Vagina (tissue), 2 donors: ENCODE data around the gene IL3RA. TPM values are rescaled to one million over a fixed set of nuclear protein-coding genes. Genes with fewer than 3 reads are reported as not detected.
"Not testable (repeated sequence)": the region's sequence is repeated elsewhere in the genome, so short reads cannot be mapped to it uniquely, and the experiment has no call there.

Source experiments
- DNase-seq, 2 donors: peaks; one replicate each; pipeline ENCODE4 v3.0.0-alpha.2; 2017; ENCODE audit errors: extremely low spot score in 2 of 2
- H3K27ac ChIP-seq: fragments of 200-600 bp; sonication (generic); one replicate; pipeline ENCODE4 v1.5.1; 2019
- H3K27me3 ChIP-seq: fragments of 200-600 bp; sonication (generic); one replicate; pipeline ENCODE4 v1.5.1; 2019
- H3K36me3 ChIP-seq, 2 donors: fragments of 200-600 bp; sonication (generic); one replicate each; pipeline ENCODE4 v1.5.1; 2017 to 2019
- H3K4me1 ChIP-seq: fragments of 200-600 bp; sonication (generic); one replicate; pipeline ENCODE4 v1.5.1; 2019
- H3K4me3 ChIP-seq, 2 donors: fragments of 200-600 bp; sonication (generic); 1 replicate in 1 of 2; 2 replicates in 1 of 2; pipeline ENCODE4 v1.5.1; 2016 to 2019
- H3K9me3 ChIP-seq: fragments of 200-600 bp; sonication (generic); one replicate; pipeline ENCODE4 v1.5.1; 2019
- POLR2A ChIP-seq, 2 donors: fragments of 450-650 bp; IDR thresholded peaks; one replicate each; pipeline ENCODE4 v1.6.1; 2017; ENCODE audit warnings: antibody characterized with exemption in 2 of 2, mild to moderate bottlenecking in 2 of 2, moderate library complexity in 2 of 2
- POLR2AphosphoS5 ChIP-seq, 2 donors: sonication (generic); formaldehyde crosslinking; IDR thresholded peaks; one replicate each; pipeline ENCODE4 v1.9.0; 2017; ENCODE audit warnings: antibody characterized with exemption in 2 of 2, mild to moderate bottlenecking in 2 of 2, low read depth in 1 of 2; ENCODE audit not compliant: insufficient read depth in 1 of 2
- intact Hi-C: fragments of 100-400 bp; cut with DNase I; formaldehyde crosslinking; loops from one replicate; pipeline ENCODE4 v1.15.1; 2023
- total RNA-seq: library from RNA; depleted of rRNA; stranded (reverse); fragments of >200 nt; gene quantifications from one replicate; pipeline ENCODE4 v1.2.3, GENCODE V29; 2016
- TF ChIP-seq, protein P1 (sequence below), 3 experiments: fragments of 450-650 bp in 2 of 3; fragments of 200-600 bp in 1 of 3; sonication (generic) in 1 of 3; IDR thresholded peaks; one replicate each; pipeline ENCODE4 v1.5.1; 2017 to 2019; ENCODE audit warnings: antibody characterized with exemption in 3 of 3, mild to moderate bottlenecking in 2 of 3, moderate library complexity in 2 of 3

Gene IL3RA
- total RNA-seq, 1 donor from 2014 or later = 7.9 TPM

DNA sequence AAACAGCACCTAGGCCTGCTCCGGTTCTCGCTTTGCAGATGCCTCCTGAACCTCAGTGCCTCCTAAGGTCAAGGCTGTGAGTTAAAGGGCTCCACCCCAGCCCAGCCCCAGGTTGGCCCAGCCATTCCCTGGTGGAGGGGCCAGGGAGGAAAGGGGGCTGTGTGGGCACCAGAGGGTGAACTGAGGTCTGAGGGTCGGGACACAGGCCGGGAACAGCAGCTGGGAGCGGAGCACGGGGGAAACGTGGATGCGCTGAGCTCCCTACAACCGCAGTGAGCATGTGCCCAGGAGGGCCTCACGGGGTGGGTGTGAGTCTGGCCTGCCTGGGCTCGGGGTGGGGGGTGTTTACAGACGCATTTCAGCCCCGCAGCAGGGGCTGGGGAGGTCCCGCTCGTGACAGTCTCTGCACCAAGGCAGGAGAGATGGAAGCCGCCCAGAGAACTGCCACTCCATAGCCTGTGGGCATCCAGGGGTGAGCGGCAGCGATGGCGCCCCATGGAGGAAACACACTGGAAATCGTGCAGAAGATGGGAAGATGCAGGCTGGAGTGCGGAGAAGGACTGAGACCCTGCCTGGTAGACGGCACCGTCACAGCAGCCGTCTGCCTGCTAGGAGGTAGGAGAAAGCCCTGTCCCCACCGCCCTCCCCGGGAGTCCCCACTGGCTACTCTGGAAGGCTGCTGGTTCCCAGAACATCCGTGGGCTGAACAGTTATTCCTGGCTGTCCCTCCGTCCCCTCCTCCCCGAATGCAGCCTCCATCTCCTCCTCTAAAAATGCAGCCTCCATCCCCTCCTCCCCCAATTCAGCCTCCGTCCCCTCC is 65.2 kb downstream of the IL3RA start:
- Histone ChIP-seq H3K9me3 (no peaks in the 10 kb centered on the region), H3K27me3 (no peaks in the 10 kb centered on the region), H3K36me3 (peaks cover 0 to 48% of the 10 kb centered on the region in 2 donors), H3K4me3 (no peak overlapping the region), H3K4me1 (no peaks in the 10 kb centered on the region), H3K27ac (no peak overlapping the region)
- TF ChIP-seq POLR2A (IDR thresholded peaks at IDR 0.05) (no peak), POLR2AphosphoS5 (IDR thresholded peaks at IDR 0.05; ENCODE audit: insufficient read depth in 1 of 2, low read depth in 1 of 2) (no peak)
- TF ChIP-seq, protein P1, sequence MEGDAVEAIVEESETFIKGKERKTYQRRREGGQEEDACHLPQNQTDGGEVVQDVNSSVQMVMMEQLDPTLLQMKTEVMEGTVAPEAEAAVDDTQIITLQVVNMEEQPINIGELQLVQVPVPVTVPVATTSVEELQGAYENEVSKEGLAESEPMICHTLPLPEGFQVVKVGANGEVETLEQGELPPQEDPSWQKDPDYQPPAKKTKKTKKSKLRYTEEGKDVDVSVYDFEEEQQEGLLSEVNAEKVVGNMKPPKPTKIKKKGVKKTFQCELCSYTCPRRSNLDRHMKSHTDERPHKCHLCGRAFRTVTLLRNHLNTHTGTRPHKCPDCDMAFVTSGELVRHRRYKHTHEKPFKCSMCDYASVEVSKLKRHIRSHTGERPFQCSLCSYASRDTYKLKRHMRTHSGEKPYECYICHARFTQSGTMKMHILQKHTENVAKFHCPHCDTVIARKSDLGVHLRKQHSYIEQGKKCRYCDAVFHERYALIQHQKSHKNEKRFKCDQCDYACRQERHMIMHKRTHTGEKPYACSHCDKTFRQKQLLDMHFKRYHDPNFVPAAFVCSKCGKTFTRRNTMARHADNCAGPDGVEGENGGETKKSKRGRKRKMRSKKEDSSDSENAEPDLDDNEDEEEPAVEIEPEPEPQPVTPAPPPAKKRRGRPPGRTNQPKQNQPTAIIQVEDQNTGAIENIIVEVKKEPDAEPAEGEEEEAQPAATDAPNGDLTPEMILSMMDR (IDR thresholded peaks at IDR 0.05) = no peak
- intact Hi-C loops = no loop called here
- DNase-seq = no peak

DNA sequence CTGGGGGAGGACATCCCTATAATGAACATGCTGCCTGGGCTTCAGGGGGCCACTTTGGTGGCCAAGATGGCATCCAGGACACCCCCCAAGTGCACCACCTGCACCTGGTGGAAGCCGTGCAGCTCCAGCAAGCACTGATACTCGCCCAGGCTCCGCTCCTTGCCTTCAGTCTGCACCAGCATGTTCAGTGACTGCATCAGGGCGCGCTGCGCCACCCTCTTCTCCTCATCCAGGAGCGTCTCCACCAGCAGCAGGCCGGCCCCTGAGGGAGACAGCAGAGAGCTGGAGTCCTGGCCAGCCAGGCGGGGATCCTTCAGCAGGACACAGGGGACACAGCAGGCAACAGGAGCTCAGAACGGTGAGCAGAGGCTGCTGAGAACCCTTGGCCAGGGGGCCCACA is 66.6 kb downstream of the IL3RA start:
- Histone ChIP-seq H3K27me3 (no peaks in the 10 kb centered on the region), H3K9me3 (no peaks in the 10 kb centered on the region), H3K4me1 (no peaks in the 10 kb centered on the region), H3K27ac (no peak overlapping the region), H3K4me3 (no peak overlapping the region), H3K36me3 (peaks cover 0 to 59% of the 10 kb centered on the region in 2 donors)
- intact Hi-C loops = no loop called here
- no peak for TF ChIP-seq POLR2AphosphoS5 (IDR thresholded peaks at IDR 0.05; ENCODE audit: insufficient read depth in 1 of 2, low read depth in 1 of 2)
- no peak for TF ChIP-seq POLR2A (IDR thresholded peaks at IDR 0.05)
- TF ChIP-seq, protein P1 (IDR thresholded peaks at IDR 0.05) = no peak
- no peak for DNase-seq

DNA sequence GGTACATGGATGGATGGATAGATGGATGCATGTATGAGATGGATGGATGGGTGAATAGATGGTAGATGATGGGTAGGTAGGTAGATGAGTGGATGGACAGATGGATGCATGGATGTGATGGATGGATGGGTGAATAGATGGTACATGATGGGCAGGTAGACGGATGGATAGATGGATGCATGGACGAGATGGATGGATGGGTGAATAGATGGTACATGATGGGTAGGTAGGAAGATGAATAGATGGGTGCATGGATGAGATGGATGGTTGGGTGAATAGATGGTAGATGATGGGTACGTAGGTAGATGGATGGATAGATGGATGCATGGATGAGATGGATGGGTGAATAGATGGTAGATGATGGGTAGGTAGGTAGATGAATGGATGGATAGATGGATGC is 67.3 kb downstream of the IL3RA start:
- H3K4me3 ChIP-seq, H3K4me1 ChIP-seq, DNase-seq, H3K9me3 ChIP-seq, intact Hi-C loops, H3K27ac ChIP-seq, H3K27me3 ChIP-seq: not testable (repeated sequence)
- peaks cover 0 to 59% of the 10 kb centered on the region in 2 donors for H3K36me3 ChIP-seq

DNA sequence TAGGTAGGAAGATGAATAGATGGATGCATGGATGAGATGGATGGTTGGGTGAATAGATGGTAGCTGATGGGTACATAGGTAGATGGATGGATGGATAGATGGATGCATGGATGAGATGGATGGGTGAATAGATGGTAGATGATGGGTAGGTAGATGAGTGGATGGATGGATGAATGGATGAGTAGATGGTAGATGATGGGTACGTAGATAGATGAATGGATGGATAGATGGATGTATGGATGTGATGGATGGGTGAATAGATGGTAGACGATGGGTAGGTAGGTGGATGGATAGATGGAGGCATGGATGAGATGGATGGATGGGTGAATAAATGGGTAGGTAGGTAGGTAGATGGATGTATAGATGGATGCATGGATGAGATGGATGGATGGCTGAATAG is 69.2 kb downstream of the IL3RA start:
- H3K27ac ChIP-seq, H3K9me3 ChIP-seq, H3K4me3 ChIP-seq, H3K27me3 ChIP-seq, DNase-seq, intact Hi-C loops, H3K4me1 ChIP-seq: not testable (repeated sequence)
- peaks cover 0 to 59% of the 10 kb centered on the region in 2 donors for H3K36me3 ChIP-seq

DNA sequence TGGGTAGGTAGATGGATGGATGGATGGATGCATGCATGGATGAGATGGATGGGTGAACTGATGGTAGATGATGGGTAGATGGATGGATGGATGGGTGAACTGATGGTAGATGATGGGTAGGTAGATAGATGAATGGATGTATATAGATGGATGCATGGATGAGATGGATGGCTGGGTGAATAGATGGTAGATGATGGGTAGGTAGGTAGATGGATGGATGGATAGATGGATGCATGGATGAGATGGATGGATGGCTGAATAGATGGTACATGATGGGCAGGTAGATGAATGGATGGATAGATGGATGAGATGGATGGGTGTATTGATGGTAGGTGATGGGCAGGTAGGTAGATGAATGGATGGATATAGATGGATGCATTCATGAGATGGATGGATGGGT is 70.5 kb downstream of the IL3RA start:
- no peak for DNase-seq
- TF ChIP-seq POLR2A (IDR thresholded peaks at IDR 0.05) (no peak), POLR2AphosphoS5 (IDR thresholded peaks at IDR 0.05; ENCODE audit: insufficient read depth in 1 of 2, low read depth in 1 of 2) (no peak)
- TF ChIP-seq, protein P1 (IDR thresholded peaks at IDR 0.05) = no peak
- peaks cover 0 to 48% of the 10 kb centered on the region in 2 donors for H3K36me3 ChIP-seq

DNA sequence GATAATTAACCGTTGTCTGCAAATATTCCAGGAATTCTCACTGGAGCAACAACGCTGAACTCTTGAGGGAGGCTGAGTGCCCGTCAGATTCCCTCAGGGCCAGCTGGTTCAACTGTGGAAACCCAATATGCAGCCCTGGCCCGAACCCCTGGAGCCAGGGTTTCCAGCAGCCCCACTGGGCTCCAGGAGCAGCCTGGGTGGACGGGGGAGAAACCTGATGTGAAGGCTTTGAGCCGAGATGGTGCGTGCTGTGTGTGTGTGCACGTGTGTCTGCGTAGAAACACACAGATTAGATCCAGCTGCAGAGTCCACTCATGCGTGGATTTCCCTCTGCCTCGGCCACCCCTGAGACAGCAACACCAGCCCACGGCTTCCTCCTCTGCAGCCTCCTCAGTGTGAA is 74.7 kb downstream of the IL3RA start:
- H3K36me3 ChIP-seq = peaks cover 0 to 37% of the 10 kb centered on the region in 2 donors
- DNase-seq = no peak
- intact Hi-C loops = no loop called here
- no peak overlapping the region for H3K4me3 ChIP-seq
- no peaks in the 10 kb centered on the region for H3K4me1 ChIP-seq
- no peak for TF ChIP-seq POLR2AphosphoS5 (IDR thresholded peaks at IDR 0.05; ENCODE audit: insufficient read depth in 1 of 2, low read depth in 1 of 2)
- no peak for TF ChIP-seq POLR2A (IDR thresholded peaks at IDR 0.05)
- TF ChIP-seq, protein P1 (IDR thresholded peaks at IDR 0.05) = no peak
- no peak overlapping the region for H3K27ac ChIP-seq
- H3K9me3 ChIP-seq = no peaks in the 10 kb centered on the region
- no peaks in the 10 kb centered on the region for H3K27me3 ChIP-seq

More for the DNA sequence above, 70.5 kb downstream of the IL3RA start:
- no peaks in the 10 kb centered on the region for H3K27me3 ChIP-seq
- H3K4me3 ChIP-seq = no peak overlapping the region
- no peak overlapping the region for H3K27ac ChIP-seq
- no peaks in the 10 kb centered on the region for H3K4me1 ChIP-seq
- no peaks in the 10 kb centered on the region for H3K9me3 ChIP-seq
- intact Hi-C loops = no loop called here
